GM12878 (cell line): ENCODE measurements around the gene NANOS2. TPM values are rescaled to one million over a fixed set of nuclear protein-coding genes. Genes with fewer than 3 reads are reported as not detected.

Experiments
- ATAC-seq: fragments of 200-7000 bp; cut with Tn5 transposase; 3 replicates; pipeline ENCODE4 v1.9.1; 2020; ENCODE audit warnings: mild to moderate bottlenecking, moderate library complexity
- BruUV-seq: library from RNA; stranded (reverse); fragments of 400-500 nt; replicated peaks from 2 replicates; lab custom pipeline; 2021; lab: Mats Ljungman, UMichigan
- CTCF ChIA-PET: fragments of 300-600 bp; sonication (Branson Sonifier 250); formaldehyde crosslinking; extraction: SDS; loops from one replicate; lab custom pipeline; 2021; ENCODE audit warnings: inconsistent platforms; lab: Yijun Ruan, JAX
- POLR2A ChIA-PET: fragments of 350-600 bp; formaldehyde crosslinking; extraction: SDS; loops from one replicate; lab custom pipeline; 2021; ENCODE audit warnings: inconsistent platforms; lab: Charles Lee
- RAD21 ChIA-PET: fragments of 300-600 bp; sonication (Branson Sonifier 250); formaldehyde crosslinking; loops from one replicate; lab custom pipeline; 2023; ENCODE audit warnings: antibody characterized with exemption; ENCODE audit not compliant: unreplicated experiment; lab: Charles Lee
- SMC1A ChIA-PET: fragments of 300-600 bp; sonication (Branson Sonifier 250); formaldehyde crosslinking; loops from one replicate; lab custom pipeline; 2023; ENCODE audit not compliant: unreplicated experiment, uncharacterized antibody; lab: Charles Lee
- DNase-seq: peaks from one replicate; pipeline ENCODE4 v3.0.0-alpha.2; 2011; ENCODE audit warnings: low read depth, low spot score
- FAIRE-seq: peaks from 3 replicates; lab custom pipeline; 2011; peaks lifted over from hg19 to GRCh38; lab: Jason Lieb, UNC
- H2AFZ ChIP-seq: 2 replicates; pipeline ENCODE4 v1.6.0; 2011; ENCODE audit warnings: low read depth, low read length, control low read depth; ENCODE audit not compliant: control insufficient read depth
- H3K27ac ChIP-seq: 2 replicates; pipeline ENCODE4 v1.5.1; 2011; ENCODE audit warnings: control low read depth; ENCODE audit not compliant: control insufficient read depth, insufficient read depth
- H3K27me3 ChIP-seq, 2 experiments: replicated peaks in 1 of 2; 2 replicates each; pipeline versions ENCODE4 v1.6.0 to v1.6.1; 2011; ENCODE audit warnings: low read length in 1 of 2; ENCODE audit not compliant: control insufficient read depth in 2 of 2, insufficient read depth in 2 of 2
- H3K36me3 ChIP-seq, 2 experiments: 2 replicates each; pipeline ENCODE4 v1.5.1; 2011; ENCODE audit warnings: low read length in 1 of 2; ENCODE audit not compliant: control insufficient read depth in 2 of 2, insufficient read depth in 2 of 2
- H3K4me1 ChIP-seq: 2 replicates; pipeline ENCODE4 v1.6.1; 2011; ENCODE audit warnings: mild to moderate bottlenecking, low read length, moderate library complexity, mixed read lengths; ENCODE audit not compliant: control insufficient read depth, insufficient read depth
- H3K4me2 ChIP-seq: 2 replicates; pipeline ENCODE4 v1.6.0; 2011; ENCODE audit warnings: control low read depth; ENCODE audit not compliant: control insufficient read depth, insufficient read depth
- H3K4me3 ChIP-seq: fragments of 200-600 bp; sonication (generic); 2 replicates; pipeline ENCODE4 v1.5.1; 2016
- H3K79me2 ChIP-seq: 2 replicates; pipeline ENCODE4 v1.6.0; 2011; ENCODE audit warnings: low read length; ENCODE audit not compliant: control insufficient read depth, insufficient read depth
- H3K9ac ChIP-seq: 2 replicates; pipeline ENCODE4 v1.8.0; 2011; ENCODE audit warnings: low read length, control low read depth, mixed read lengths; ENCODE audit not compliant: control insufficient read depth, insufficient read depth
- H3K9me3 ChIP-seq: replicated peaks from 3 replicates; pipeline ENCODE4 v1.5.1; 2011; ENCODE audit warnings: mild to moderate bottlenecking, low read length; ENCODE audit not compliant: control insufficient read depth, insufficient read depth
- H4K20me1 ChIP-seq: 2 replicates; pipeline ENCODE4 v1.6.0; 2011; ENCODE audit not compliant: control insufficient read depth, insufficient read depth
- ASH2L ChIP-seq: fragments of 300-600, 200-600 bp; sonication (generic); IDR thresholded peaks from 2 replicates; pipeline ENCODE4 v1.6.1; 2017; ENCODE audit warnings: low read depth, mild to moderate bottlenecking, borderline replicate concordance
- BCL3 ChIP-seq: IDR thresholded peaks from 2 replicates; pipeline ENCODE4 v1.6.1; 2011; ENCODE audit warnings: borderline replicate concordance, low read depth, mild to moderate bottlenecking, moderate library complexity, low read length; ENCODE audit not compliant: insufficient read depth, poor library complexity, severe bottlenecking
- CTCF ChIP-seq, 3 experiments: IDR thresholded peaks in 2 of 3; conservative IDR thresholded peaks in 1 of 3; 2 replicates each; pipeline ENCODE4 v1.5.1; 2011; ENCODE audit warnings: low read depth in 3 of 3, low read length in 3 of 3, mild to moderate bottlenecking in 3 of 3, control low read depth in 2 of 3, moderate library complexity in 2 of 3, inconsistent platforms in 1 of 3, mixed read lengths in 1 of 3; ENCODE audit not compliant: control insufficient read depth in 2 of 3, insufficient read depth in 1 of 3; ENCODE audit errors: extremely low read depth in 1 of 3
- GATAD2B ChIP-seq: fragments of 450-650 bp; conservative IDR thresholded peaks from 2 replicates; pipeline ENCODE4 v1.6.1; 2017; ENCODE audit warnings: low read depth, mild to moderate bottlenecking, moderate library complexity
- HSF1 ChIP-seq: fragments of 150-350 bp; IDR thresholded peaks from 2 replicates; pipeline ENCODE4 v1.6.1; 2014; ENCODE audit warnings: mild to moderate bottlenecking, low read depth, low read length
- JUND ChIP-seq: IDR thresholded peaks from 2 replicates; pipeline ENCODE4 v1.6.1; 2012; ENCODE audit warnings: low read depth, mild to moderate bottlenecking, low read length, improper control_type of control experiment, moderate library complexity
- KAT2A ChIP-seq: conservative IDR thresholded peaks from 2 replicates; pipeline ENCODE4 v1.6.1; 2011; ENCODE audit warnings: low read depth, low read length; ENCODE audit not compliant: control insufficient read depth
- MAX ChIP-seq: IDR thresholded peaks from 2 replicates; pipeline ENCODE4 v1.6.1; 2012; ENCODE audit warnings: low read depth, low read length, improper control_type of control experiment
- MYB ChIP-seq: fragments of 150-350 bp; IDR thresholded peaks from 2 replicates; pipeline ENCODE4 v1.6.1; 2014; ENCODE audit warnings: mild to moderate bottlenecking, low read depth, low read length, borderline replicate concordance
- SREBF2 ChIP-seq: IDR thresholded peaks from 2 replicates; pipeline ENCODE4 v1.6.1; 2012; ENCODE audit warnings: mild to moderate bottlenecking, low read length
- SRF ChIP-seq, 2 experiments: IDR thresholded peaks; 2 replicates each; pipeline ENCODE4 v1.6.1; 2011; ENCODE audit warnings: low read depth in 2 of 2, low read length in 2 of 2, mild to moderate bottlenecking in 1 of 2, moderate library complexity in 1 of 2
- ZBTB40 ChIP-seq: fragments of 450-650 bp; IDR thresholded peaks from 2 replicates; pipeline ENCODE4 v1.6.1; 2016; ENCODE audit warnings: mild to moderate bottlenecking, moderate library complexity, borderline replicate concordance
- ZZZ3 ChIP-seq: IDR thresholded peaks from 2 replicates; pipeline ENCODE4 v1.6.1; 2011; ENCODE audit warnings: low read depth; ENCODE audit not compliant: control insufficient read depth, insufficient read length
- WGBS: methylation state at CpG from one replicate; pipeline ENCODE4 v1.1.6; 2016; ENCODE audit warnings: low lambda C conversion rate; ENCODE audit not compliant: insufficient replicate concordance, insufficient coverage; ENCODE audit errors: missing lambda C conversion rate; 5-methylcytosine and 5-hydroxymethylcytosine counted together
- in situ Hi-C: fragments of 300-500 bp; cut with MboI; formaldehyde crosslinking; loops from 9 replicates; pipeline ENCODE4 v1.14.3; 2018; ENCODE audit warnings: mixed read lengths
- intact Hi-C: fragments of 100-400 bp; cut with micrococcal nuclease; formaldehyde crosslinking; loops from one replicate; pipeline ENCODE4 v1.14.2; 2022; ENCODE audit not compliant: unreplicated experiment
- polyA plus RNA-seq, 11 experiments: library from polyadenylated mRNA; depleted of rRNA in 4 of 11; unstranded in 6 of 11; stranded (reverse) in 5 of 11; fragments of >200 nt; fragmentation: Nextera tagmentation in 4 of 11; fragmentation: Illumina TruSeq in 1 of 11; extraction: Ambion mirVana in 4 of 11; extraction: Trizol in 1 of 11; gene quantifications; 1 replicate in 1 of 11; 2 replicates in 10 of 11; pipeline versions ENCODE4 v1.2.1 to v1.2.3, GENCODE V29; 2011 to 2016; ENCODE audit warnings: inconsistent platforms in 2 of 11, missing spikeins in 2 of 11, low read depth in 1 of 11
- total RNA-seq, 4 experiments: library from RNA; depleted of rRNA in 3 of 4; stranded (reverse); fragments of >200 nt in 3 of 4; fragmentation: Illumina TruSeq in 1 of 4; extraction: Trizol in 1 of 4; gene quantifications; 2 replicates each; pipeline versions ENCODE4 v1.2.1 to v1.2.3, GENCODE V29; 2013 to 2021

Gene NANOS2
- total and polyA plus RNA-seq, 10 of the 15 experiments (the other 5 are each of a cell fraction or from before 2014, with no cell fraction given) = not detected

GRCh38 chr19:45962021-45962420, 47.4 kb upstream of the NANOS2 start:
- in situ Hi-C loops = no loop called here
- WGBS = 40% methylated on average over 15 of the region's 15 CpGs
- peaks cover 0 to 2% of the 10 kb centered on the region in 2 experiments; a peak in 1 of 4 replicates for H3K27me3 ChIP-seq
- ChIA-PET POLR2A (no interaction called here), SMC1A (no interaction called here), CTCF (no interaction called here), RAD21 (no interaction called here)
- H3K9ac ChIP-seq = no peak overlapping the region
- no peak overlapping the region for H2AFZ ChIP-seq
- no peaks in the 10 kb centered on the region for H3K9me3 ChIP-seq
- no peak overlapping the region for H3K4me3 ChIP-seq
- no TSS peak for BruUV-seq
- no peaks in the 10 kb centered on the region for H3K4me1 ChIP-seq
- no peak overlapping the region for H3K4me2 ChIP-seq
- no peaks in the 10 kb centered on the region for H3K36me3 ChIP-seq
- no peaks in the 10 kb centered on the region for H4K20me1 ChIP-seq
- intact Hi-C loops = no loop called here
- ATAC-seq (no peak), FAIRE-seq (no peak), DNase-seq (no peak)
- H3K27ac ChIP-seq = no peak overlapping the region
- H3K79me2 ChIP-seq = no peaks in the 10 kb centered on the region
- TF ChIP-seq MYB (no peak), JUND (no peak), ASH2L (no peak), KAT2A (no peak), BCL3 (no peak), SREBF2 (no peak), CTCF (IDR thresholded peaks at IDR 0.05 in 2 of 3, conservative IDR thresholded peaks at IDR 0.05 in 1 of 3; ENCODE audit: control insufficient read depth in 2 of 3, extremely low read depth in 1 of 3, insufficient read depth in 1 of 3, low read depth in 3 of 3, low read length in 3 of 3) (no peak), ZZZ3 (no peak), GATAD2B (no peak), ZBTB40 (no peak), HSF1 (no peak), MAX (no peak), SRF (IDR thresholded peaks at IDR 0.05; ENCODE audit: low read depth in 2 of 2, low read length in 2 of 2) (no peak)
